GM23338 (cell line): Measurements from ENCODE around the gene CACNB1. TPM values are rescaled to one million over a fixed set of nuclear protein-coding genes. Genes with fewer than 3 reads are reported as not detected.

ENCODE experiments used
- ATAC-seq: fragments of 200-7000 bp; cut with Tn5 transposase; 3 replicates; pipeline ENCODE4 v1.9.1; 2020
- DNase-seq: peaks from one replicate; pipeline ENCODE4 v3.0.0-alpha.2; 2015; ENCODE audit warnings: low spot score
- H2AFZ ChIP-seq: fragments of 200-600 bp; sonication (generic); 2 replicates; pipeline ENCODE4 v1.8.0; 2016; ENCODE audit warnings: antibody characterized with exemption, mild to moderate bottlenecking, moderate library complexity
- H3F3A ChIP-seq: fragments of 200-600 bp; sonication (generic); replicated peaks from 2 replicates; pipeline ENCODE4 v1.8.0; 2017; ENCODE audit warnings: antibody characterized with exemption, mixed run types, low read depth
- H3K27ac ChIP-seq: fragments of 200-600 bp; sonication (generic); 2 replicates; pipeline ENCODE4 v1.6.1; 2016; ENCODE audit warnings: low read depth
- H3K27me3 ChIP-seq: fragments of 200-600 bp; sonication (generic); 2 replicates; pipeline ENCODE4 v1.8.0; 2016; ENCODE audit warnings: mild to moderate bottlenecking, mixed run types, moderate library complexity; ENCODE audit not compliant: insufficient read depth
- H3K36me3 ChIP-seq: fragments of 200-600 bp; sonication (generic); 2 replicates; pipeline ENCODE4 v1.8.0; 2016; ENCODE audit warnings: mild to moderate bottlenecking; ENCODE audit not compliant: insufficient read depth
- H3K4me1 ChIP-seq: fragments of 200-600 bp; sonication (generic); 2 replicates; pipeline ENCODE4 v1.8.0; 2016; ENCODE audit warnings: mild to moderate bottlenecking, moderate library complexity; ENCODE audit not compliant: insufficient read depth
- H3K4me2 ChIP-seq: fragments of 200-600 bp; sonication (generic); 2 replicates; pipeline ENCODE4 v1.7.1; 2017; ENCODE audit warnings: mixed run types
- H3K4me3 ChIP-seq: fragments of 200-600 bp; sonication (generic); 2 replicates; pipeline ENCODE4 v1.6.1; 2016; ENCODE audit warnings: mixed run types
- H3K79me2 ChIP-seq: fragments of 200-600 bp; sonication (generic); replicated peaks from 2 replicates; pipeline ENCODE4 v1.8.0; 2017; ENCODE audit warnings: mild to moderate bottlenecking; ENCODE audit not compliant: insufficient read depth
- H3K9me2 ChIP-seq: fragments of 200-600 bp; sonication (generic); 2 replicates; pipeline ENCODE4 v1.8.0; 2017; ENCODE audit not compliant: insufficient read depth
- H4K20me1 ChIP-seq: fragments of 200-600 bp; sonication (generic); replicated peaks from 2 replicates; pipeline ENCODE4 v1.8.0; 2017; ENCODE audit warnings: mild to moderate bottlenecking; ENCODE audit not compliant: insufficient read depth
- H3K27ac Mint-ChIP-seq: 2 replicates; pipeline ENCODE4 v1.8.0; 2020; ENCODE audit warnings: inconsistent platforms, mild to moderate bottlenecking, moderate library complexity, mixed read lengths
- H3K27me3 Mint-ChIP-seq: 3 replicates; pipeline ENCODE4 v1.8.0; 2022; ENCODE audit warnings: low read depth, mild to moderate bottlenecking, moderate library complexity, mixed read lengths, inconsistent platforms; ENCODE audit not compliant: insufficient read depth, poor library complexity
- H3K36me3 Mint-ChIP-seq: 3 replicates; pipeline ENCODE4 v1.8.0; 2021; ENCODE audit warnings: low read depth, mild to moderate bottlenecking, inconsistent platforms, moderate library complexity, mixed read lengths
- H3K4me1 Mint-ChIP-seq: 3 replicates; pipeline ENCODE4 v1.8.0; 2020; ENCODE audit warnings: mild to moderate bottlenecking, inconsistent platforms, mixed read lengths
- H3K4me3 Mint-ChIP-seq: 3 replicates; pipeline ENCODE4 v1.8.0; 2021; ENCODE audit warnings: moderate library complexity, mild to moderate bottlenecking, inconsistent platforms, mixed read lengths
- H3K9me3 Mint-ChIP-seq: 3 replicates; pipeline ENCODE4 v1.8.0; 2020; ENCODE audit warnings: moderate library complexity, mild to moderate bottlenecking, inconsistent platforms, mixed read lengths
- polyA plus RNA-seq: library from polyadenylated mRNA; unstranded; fragments of >200 nt; fragmentation: Nextera tagmentation; extraction: Ambion mirVana; gene quantifications from 2 replicates; pipeline ENCODE4 v1.2.1, GENCODE V29; 2016
- total RNA-seq: library from RNA; depleted of rRNA; stranded (reverse); fragments of >200 nt; shearing (Covaris generic); gene quantifications from 2 replicates; pipeline ENCODE4 v1.2.3, GENCODE V29; 2014
- TF ChIP-seq, protein P1 (sequence below): fragments of 250-450 bp; sonication (Bioruptor Pico); IDR thresholded peaks from 2 replicates; pipeline ENCODE4 v1.5.0; 2020; ENCODE audit warnings: mild to moderate bottlenecking, moderate library complexity
- TF ChIP-seq, protein P2 (sequence below): IDR thresholded peaks from 2 replicates; pipeline ENCODE4 v1.6.1; 2016; ENCODE audit warnings: antibody characterized with exemption
- TF ChIP-seq, protein P3 (sequence below), 2 experiments: fragments of 200-600 bp in 1 of 2; sonication (generic) in 1 of 2; conservative IDR thresholded peaks; 2 replicates each; pipeline versions ENCODE4 v1.5.1 to v1.6.1; 2016 to 2017; ENCODE audit warnings: antibody characterized with exemption in 2 of 2, low read depth in 2 of 2, mild to moderate bottlenecking in 2 of 2, moderate library complexity in 1 of 2
- TF ChIP-seq, protein P4 (sequence below): IDR thresholded peaks from one replicate; pipeline ENCODE4 v1.6.1; 2018; ENCODE audit warnings: antibody characterized with exemption; ENCODE audit not compliant: unreplicated experiment

The CACNB1 gene
- total and polyA plus RNA-seq, 2 experiments from 2014 or later, result 8.4 to 13.1 TPM

DNA sequence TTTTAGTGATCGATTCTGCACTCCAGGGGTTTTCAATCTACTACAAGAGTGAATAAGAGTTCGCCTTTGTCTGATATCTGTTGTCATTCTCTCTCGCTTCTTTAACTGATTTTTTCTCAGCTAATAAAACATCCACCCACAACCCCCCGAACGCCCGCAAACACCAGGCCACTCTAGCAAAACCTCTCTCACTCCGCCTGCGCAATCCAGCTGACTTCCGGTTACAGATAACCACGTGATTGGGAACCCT lies 2.3 kb upstream of the CACNB1 start (continued):
- TF ChIP-seq, protein P1, sequence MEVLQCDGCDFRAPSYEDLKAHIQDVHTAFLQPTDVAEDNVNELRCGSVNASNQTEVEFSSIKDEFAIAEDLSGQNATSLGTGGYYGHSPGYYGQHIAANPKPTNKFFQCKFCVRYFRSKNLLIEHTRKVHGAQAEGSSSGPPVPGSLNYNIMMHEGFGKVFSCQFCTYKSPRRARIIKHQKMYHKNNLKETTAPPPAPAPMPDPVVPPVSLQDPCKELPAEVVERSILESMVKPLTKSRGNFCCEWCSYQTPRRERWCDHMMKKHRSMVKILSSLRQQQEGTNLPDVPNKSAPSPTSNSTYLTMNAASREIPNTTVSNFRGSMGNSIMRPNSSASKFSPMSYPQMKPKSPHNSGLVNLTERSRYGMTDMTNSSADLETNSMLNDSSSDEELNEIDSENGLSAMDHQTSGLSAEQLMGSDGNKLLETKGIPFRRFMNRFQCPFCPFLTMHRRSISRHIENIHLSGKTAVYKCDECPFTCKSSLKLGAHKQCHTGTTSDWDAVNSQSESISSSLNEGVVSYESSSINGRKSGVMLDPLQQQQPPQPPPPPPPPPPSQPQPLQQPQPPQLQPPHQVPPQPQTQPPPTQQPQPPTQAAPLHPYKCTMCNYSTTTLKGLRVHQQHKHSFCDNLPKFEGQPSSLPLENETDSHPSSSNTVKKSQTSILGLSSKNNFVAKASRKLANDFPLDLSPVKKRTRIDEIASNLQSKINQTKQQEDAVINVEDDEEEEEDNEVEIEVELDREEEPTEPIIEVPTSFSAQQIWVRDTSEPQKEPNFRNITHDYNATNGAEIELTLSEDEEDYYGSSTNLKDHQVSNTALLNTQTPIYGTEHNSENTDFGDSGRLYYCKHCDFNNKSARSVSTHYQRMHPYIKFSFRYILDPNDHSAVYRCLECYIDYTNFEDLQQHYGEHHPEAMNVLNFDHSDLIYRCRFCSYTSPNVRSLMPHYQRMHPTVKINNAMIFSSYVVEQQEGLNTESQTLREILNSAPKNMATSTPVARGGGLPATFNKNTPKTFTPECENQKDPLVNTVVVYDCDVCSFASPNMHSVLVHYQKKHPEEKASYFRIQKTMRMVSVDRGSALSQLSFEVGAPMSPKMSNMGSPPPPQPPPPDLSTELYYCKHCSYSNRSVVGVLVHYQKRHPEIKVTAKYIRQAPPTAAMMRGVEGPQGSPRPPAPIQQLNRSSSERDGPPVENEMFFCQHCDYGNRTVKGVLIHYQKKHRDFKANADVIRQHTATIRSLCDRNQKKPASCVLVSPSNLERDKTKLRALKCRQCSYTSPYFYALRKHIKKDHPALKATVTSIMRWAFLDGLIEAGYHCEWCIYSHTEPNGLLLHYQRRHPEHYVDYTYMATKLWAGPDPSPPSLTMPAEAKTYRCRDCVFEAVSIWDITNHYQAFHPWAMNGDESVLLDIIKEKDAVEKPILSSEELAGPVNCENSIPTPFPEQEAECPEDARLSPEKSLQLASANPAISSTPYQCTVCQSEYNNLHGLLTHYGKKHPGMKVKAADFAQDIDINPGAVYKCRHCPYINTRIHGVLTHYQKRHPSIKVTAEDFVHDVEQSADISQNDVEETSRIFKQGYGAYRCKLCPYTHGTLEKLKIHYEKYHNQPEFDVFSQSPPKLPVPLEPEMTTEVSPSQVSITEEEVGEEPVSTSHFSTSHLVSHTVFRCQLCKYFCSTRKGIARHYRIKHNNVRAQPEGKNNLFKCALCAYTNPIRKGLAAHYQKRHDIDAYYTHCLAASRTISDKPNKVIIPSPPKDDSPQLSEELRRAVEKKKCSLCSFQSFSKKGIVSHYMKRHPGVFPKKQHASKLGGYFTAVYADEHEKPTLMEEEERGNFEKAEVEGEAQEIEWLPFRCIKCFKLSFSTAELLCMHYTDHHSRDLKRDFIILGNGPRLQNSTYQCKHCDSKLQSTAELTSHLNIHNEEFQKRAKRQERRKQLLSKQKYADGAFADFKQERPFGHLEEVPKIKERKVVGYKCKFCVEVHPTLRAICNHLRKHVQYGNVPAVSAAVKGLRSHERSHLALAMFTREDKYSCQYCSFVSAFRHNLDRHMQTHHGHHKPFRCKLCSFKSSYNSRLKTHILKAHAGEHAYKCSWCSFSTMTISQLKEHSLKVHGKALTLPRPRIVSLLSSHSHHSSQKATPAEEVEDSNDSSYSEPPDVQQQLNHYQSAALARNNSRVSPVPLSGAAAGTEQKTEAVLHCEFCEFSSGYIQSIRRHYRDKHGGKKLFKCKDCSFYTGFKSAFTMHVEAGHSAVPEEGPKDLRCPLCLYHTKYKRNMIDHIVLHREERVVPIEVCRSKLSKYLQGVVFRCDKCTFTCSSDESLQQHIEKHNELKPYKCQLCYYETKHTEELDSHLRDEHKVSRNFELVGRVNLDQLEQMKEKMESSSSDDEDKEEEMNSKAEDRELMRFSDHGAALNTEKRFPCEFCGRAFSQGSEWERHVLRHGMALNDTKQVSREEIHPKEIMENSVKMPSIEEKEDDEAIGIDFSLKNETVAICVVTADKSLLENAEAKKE (CRISPR knock-in tag), result no peak
- TF ChIP-seq, protein P2, sequence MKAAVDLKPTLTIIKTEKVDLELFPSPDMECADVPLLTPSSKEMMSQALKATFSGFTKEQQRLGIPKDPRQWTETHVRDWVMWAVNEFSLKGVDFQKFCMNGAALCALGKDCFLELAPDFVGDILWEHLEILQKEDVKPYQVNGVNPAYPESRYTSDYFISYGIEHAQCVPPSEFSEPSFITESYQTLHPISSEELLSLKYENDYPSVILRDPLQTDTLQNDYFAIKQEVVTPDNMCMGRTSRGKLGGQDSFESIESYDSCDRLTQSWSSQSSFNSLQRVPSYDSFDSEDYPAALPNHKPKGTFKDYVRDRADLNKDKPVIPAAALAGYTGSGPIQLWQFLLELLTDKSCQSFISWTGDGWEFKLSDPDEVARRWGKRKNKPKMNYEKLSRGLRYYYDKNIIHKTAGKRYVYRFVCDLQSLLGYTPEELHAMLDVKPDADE, result no peak
- TF ChIP-seq, protein P3, sequence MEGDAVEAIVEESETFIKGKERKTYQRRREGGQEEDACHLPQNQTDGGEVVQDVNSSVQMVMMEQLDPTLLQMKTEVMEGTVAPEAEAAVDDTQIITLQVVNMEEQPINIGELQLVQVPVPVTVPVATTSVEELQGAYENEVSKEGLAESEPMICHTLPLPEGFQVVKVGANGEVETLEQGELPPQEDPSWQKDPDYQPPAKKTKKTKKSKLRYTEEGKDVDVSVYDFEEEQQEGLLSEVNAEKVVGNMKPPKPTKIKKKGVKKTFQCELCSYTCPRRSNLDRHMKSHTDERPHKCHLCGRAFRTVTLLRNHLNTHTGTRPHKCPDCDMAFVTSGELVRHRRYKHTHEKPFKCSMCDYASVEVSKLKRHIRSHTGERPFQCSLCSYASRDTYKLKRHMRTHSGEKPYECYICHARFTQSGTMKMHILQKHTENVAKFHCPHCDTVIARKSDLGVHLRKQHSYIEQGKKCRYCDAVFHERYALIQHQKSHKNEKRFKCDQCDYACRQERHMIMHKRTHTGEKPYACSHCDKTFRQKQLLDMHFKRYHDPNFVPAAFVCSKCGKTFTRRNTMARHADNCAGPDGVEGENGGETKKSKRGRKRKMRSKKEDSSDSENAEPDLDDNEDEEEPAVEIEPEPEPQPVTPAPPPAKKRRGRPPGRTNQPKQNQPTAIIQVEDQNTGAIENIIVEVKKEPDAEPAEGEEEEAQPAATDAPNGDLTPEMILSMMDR (conservative IDR thresholded peaks at IDR 0.05; ENCODE audit: low read depth in 2 of 2), result no peak

DNA sequence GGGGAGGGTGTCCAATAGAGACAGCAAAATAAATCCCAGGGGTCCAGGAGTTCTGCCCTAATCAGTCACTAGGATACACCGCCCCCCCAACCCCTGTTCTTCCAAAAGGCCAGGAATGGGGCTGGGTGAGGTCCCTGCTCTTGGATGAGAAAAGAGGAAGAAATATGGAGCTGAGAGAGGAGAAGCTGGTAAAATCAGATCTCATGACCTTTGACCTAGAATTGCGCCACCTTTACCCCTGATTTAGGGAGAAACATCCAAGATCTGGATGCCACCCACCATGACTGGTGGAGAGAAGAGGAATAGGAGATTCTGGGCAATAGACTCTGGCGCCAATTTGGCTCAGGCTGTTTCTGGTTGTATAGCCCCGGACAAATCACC lies 707 bp upstream of the CACNB1 start:
- Mint-ChIP-seq H3K9me3 (no peaks in the 10 kb centered on the region; the same call in 2 of the 3 replicates), H3K36me3 (peaks cover 41% of the 10 kb centered on the region), H3K4me1 (peaks cover 55% of the 10 kb centered on the region), H3K27ac (peak overlapping the region; percentile 82), H3K4me3 (peak overlapping the region; percentile 88), H3K27me3 (peaks cover 25% of the 10 kb centered on the region)
- Histone ChIP-seq H2AFZ (peak overlapping the region; percentile 81; the same call in 1 of the 2 replicates), H3K4me3 (peak overlapping the region; percentile 93), H3K9me2 (no peaks in the 10 kb centered on the region), H3K27me3 (no peaks in the 10 kb centered on the region), H3K79me2 (peaks cover 50% of the 10 kb centered on the region), H3K4me1 (peaks cover 45% of the 10 kb centered on the region), H3K27ac (peak overlapping the region; percentile 89), H4K20me1 (peaks cover 21% of the 10 kb centered on the region), H3K36me3 (peaks cover 29% of the 10 kb centered on the region), H3F3A (peaks cover 36% of the 10 kb centered on the region), H3K4me2 (peak overlapping the region; percentile 89)
- ATAC-seq (no peak), DNase-seq (no peak)
- TF ChIP-seq, protein P2, result no peak
- TF ChIP-seq, protein P4, sequence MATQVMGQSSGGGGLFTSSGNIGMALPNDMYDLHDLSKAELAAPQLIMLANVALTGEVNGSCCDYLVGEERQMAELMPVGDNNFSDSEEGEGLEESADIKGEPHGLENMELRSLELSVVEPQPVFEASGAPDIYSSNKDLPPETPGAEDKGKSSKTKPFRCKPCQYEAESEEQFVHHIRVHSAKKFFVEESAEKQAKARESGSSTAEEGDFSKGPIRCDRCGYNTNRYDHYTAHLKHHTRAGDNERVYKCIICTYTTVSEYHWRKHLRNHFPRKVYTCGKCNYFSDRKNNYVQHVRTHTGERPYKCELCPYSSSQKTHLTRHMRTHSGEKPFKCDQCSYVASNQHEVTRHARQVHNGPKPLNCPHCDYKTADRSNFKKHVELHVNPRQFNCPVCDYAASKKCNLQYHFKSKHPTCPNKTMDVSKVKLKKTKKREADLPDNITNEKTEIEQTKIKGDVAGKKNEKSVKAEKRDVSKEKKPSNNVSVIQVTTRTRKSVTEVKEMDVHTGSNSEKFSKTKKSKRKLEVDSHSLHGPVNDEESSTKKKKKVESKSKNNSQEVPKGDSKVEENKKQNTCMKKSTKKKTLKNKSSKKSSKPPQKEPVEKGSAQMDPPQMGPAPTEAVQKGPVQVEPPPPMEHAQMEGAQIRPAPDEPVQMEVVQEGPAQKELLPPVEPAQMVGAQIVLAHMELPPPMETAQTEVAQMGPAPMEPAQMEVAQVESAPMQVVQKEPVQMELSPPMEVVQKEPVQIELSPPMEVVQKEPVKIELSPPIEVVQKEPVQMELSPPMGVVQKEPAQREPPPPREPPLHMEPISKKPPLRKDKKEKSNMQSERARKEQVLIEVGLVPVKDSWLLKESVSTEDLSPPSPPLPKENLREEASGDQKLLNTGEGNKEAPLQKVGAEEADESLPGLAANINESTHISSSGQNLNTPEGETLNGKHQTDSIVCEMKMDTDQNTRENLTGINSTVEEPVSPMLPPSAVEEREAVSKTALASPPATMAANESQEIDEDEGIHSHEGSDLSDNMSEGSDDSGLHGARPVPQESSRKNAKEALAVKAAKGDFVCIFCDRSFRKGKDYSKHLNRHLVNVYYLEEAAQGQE, result no peak
